Measurements from ENCODE around the gene N4BP2L2. TPM values are rescaled to one million over a fixed set of nuclear protein-coding genes. Genes with fewer than 3 reads are reported as not detected.
A peak's percentile ranks its signal among the peaks of the same experiment; 100 is the strongest.

The N4BP2L2 gene
- total RNA-seq, 1 donor from 2014 or later: 218 TPM

DNA sequence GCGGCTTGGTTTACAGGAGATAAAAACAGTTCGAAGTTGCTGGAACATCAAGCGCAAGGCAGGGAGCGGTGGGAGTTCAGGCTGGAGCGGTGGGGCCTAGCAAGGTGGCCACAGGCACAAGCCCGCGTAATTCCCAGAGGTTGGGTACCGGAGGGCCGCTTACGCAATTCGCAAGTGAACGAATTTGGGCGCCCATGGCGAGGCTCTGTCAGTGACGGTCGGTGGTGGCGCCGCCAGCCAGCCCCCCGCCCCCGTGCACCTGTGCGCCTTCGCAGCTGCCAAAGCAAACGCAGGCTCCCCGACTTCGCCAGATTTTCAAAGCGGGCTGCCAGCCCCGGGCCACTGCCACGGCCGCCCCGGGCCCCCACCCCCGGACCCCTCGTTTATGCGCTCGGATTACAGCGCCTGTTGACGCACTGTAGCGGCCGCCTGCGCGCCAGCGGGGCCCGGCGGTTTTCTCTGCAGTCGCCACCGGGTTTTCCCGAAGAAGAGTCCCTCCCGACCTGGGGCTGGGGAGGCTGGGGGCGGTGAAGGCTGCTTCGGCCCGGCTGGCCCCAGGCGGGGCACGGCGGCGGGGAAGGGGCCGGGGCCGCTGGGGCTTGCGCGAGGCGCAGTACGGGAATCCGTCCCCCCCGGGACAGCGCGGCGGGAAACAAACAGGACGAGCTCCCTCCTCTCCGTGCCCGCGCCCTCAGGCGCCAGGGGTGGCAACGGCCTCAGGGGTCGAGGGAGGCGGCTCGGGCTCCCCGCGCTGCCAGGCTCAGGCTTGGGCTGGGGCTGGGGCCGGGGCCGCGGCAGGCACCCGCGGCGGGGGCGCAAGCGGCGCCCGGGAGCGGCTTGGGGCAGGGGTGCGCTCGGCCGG lies 111.4 kb downstream of the N4BP2L2 start:
- no peak for DNase-seq (ENCODE audit: low read depth)

GRCh38 chr13:32426191-32426989 lies 112.2 kb downstream of the N4BP2L2 start:
- peak; percentile 30 for DNase-seq (ENCODE audit: low read depth)

- no peak for DNase-seq (ENCODE audit: low read depth)
Observed at GRCh38 chr13:32425158-32425557, 113.4 kb downstream of the N4BP2L2 start.

DNA sequence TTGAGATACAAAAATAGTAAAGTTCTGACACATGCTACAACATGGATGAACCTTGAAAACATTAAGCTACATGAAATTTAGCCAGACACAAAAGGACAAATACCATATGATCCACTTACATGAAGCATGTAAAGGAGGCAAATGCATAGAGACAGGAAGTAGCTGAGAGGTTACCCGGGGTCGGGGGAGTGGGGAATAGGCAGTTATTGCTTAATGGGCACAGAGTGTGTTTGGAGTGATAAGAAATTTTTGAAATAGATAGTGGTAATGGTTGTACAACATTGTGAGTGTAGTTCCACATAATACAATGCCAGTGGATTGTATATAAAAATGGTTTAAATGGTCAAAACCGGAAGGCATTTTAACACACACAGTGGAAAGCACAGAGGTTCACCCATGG lies 115.0 kb downstream of the N4BP2L2 start:
- no peak for DNase-seq (ENCODE audit: low read depth)

DNA sequence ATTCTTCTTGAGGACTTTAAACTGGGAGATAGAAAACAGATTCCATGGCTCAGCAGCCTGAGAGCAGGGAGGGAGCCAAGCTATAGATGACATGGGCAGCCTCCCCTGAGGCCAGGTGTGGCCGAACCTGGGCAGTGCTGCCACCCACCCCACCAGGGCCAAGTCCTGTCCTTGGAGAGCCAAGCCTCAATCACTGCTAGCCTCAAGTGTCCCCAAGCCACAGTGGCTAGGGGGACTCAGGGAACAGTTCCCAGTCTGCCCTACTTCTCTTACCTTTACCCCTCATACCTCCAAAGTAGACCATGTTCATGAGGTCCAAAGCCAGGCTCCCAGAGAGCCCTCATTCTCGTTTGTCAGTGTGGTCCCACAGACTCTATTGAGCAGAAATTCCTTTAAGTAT lies 118.7 kb downstream of the N4BP2L2 start:
- no peak for DNase-seq (ENCODE audit: low read depth)

DNA sequence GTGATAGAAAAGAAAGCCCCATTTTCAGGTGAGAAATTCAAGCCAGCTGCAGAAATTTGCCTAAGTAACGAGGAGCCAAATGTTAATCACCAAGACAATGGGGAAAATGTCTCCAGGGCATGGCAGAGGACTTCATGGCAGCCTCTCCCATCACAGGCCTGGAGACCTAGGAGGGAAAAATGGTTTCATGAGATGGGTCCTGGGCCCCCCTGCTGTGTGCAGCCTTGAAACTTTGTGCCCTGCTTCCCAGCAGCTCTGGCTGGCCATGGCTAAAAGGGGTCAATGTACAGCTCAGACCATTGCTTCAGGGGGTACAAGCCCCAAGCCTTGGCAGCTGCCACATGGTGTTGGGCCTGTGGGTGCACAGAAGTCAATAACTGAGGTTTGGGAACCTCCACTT lies 120.6 kb downstream of the N4BP2L2 start:
- no peak for DNase-seq (ENCODE audit: low read depth)

DNA sequence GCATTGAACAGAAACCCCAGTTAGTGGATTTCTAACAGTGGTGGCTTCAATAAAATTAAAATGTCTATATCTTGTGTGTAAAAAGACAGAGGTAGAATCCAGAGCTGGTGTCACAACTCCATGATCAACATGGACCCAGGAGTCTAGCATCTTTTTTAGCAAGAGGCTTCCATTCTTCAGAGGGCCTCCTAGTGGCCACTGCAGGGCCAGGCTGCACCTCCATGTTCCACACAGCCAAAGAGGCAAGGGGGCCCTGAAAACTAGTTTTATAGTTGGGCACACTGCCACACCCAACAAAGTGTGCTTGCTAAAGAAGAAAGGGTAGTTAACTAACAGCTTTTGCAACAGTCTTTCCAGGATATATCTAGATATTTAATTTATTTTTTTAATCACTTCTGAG lies 123.6 kb downstream of the N4BP2L2 start:
- no peak for DNase-seq (ENCODE audit: low read depth)

DNA sequence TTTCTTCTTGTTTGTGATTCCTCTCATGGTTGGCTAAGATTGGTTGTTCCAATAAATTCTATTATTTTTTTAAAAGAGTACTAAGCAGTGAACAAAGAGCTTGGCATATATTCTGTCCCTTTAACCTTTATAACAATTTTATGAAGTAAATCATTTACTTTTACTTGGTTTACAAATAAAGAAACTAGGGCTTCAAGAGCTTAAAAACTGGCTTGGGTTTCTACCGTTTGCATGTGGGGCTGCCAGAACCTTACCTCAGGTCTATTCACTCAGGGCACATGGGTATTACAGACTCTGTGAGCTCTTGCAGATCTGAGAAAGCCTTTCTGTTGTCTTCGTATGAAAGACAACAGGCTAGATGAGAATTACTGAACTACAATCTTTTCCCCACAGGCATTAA lies 124.0 kb downstream of the N4BP2L2 start:
- DNase-seq (ENCODE audit: low read depth): no peak

DNA sequence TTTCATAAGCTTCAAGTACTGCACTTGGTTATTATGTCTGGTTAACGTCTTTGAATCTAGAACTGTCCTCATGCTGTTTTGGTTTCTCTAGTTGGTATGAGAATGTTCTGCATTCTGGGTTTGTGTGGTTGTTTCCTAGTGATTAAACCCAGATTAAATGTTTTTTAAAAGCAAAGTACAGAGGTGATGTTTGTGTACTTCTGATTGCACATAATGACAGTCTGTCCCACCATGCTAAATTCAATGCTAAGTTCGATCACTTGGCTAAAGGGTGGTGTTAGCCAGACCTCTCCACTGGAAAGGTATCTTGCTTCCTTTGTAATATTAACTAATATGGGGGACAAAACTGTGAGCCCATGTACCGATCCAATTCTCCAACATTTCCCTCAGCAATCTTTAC lies 125.3 kb downstream of the N4BP2L2 start:
- no peak for DNase-seq (ENCODE audit: low read depth)

GRCh38 chr13:32409561-32410421 lies 128.8 kb downstream of the N4BP2L2 start:
- peak; percentile 68 for DNase-seq (ENCODE audit: low read depth)

GRCh38 chr13:32409001-32409313 lies 129.6 kb downstream of the N4BP2L2 start:
- no peak for DNase-seq (ENCODE audit: low read depth)

DNA sequence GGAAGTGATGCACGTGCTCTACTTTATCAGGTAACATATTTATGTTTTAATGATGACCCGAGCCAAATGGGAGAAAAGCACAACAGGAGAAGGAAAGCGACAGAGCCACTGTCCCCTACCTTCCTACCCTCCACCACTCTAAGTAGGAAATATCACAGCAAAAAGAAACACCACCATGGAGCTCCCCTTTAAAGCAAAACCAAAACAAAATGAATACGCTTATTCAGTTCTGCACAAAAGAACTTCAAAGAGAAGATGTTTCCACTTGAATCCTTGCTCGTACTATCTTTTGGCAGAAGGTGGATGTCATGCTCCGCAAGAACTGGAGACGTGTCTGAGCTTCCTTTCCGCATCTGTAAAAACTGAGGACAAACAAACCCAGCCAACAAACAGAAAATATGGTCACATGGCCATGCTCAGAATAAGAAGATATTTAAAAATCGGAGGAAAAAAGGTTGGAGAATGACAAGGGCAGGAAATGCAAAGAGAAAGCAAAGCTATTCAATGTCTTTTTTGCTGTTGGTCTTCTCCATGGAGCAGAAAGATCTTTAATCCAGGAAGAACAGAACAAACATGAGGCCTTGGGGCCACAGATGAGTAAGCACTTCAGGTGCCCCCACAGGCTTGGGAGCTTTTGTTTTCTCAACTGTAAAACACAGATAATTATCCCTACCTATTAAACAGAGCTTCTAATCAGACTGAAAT lies 130.1 kb downstream of the N4BP2L2 start:
- DNase-seq (ENCODE audit: low read depth): no peak

DNA sequence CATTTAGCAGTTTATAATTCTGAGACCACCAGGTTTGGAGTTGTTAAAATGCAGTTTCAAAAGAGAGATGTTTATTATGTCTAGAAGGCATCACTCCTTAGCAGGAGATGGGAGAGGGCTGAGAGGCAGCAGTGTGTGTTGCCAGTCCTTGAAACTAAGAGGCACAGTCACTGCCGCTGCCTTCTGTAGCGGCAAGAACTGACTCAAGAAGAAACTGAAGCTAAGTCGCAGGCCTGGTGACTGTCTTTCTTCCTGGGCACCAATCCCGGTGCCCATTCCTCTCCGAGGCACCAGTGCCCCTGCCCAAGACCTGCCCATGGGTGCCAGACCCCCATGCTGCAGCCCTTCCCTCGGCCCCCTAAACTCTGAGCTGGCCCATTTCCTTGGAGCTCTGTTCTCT lies 130.7 kb downstream of the N4BP2L2 start:
- DNase-seq (ENCODE audit: low read depth): no peak

GRCh38 chr13:32403108-32403507 lies 135.5 kb downstream of the N4BP2L2 start:
- DNase-seq (ENCODE audit: low read depth): no peak

DNA sequence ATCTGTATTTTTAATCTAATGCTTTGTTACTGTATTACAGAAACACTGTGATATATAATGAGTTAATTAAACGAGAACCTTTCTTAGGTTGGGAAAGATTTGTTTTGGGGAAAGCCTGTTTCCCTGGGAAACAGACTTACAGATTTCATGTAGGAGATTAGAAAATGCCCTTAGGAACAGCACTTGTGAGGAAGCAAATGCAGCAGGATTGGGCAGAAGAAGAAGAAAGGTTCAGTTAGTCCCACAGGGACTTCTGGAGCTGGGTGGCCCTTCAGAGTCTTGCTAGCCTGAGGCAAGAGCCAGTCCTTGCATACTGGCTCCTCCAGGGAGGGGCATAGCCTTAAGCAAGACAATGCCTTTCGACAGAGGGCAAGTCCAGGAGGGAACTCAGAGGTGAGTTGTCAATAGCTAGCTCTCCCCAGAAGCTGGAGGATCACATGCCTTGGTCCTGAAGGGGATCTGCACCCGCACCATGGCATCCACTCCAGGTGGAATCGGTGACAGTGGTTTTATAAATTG lies 147.4 kb downstream of the N4BP2L2 start:
- DNase-seq (ENCODE audit: low read depth): no peak

- DNase-seq (ENCODE audit: low read depth): no peak
Observed at GRCh38 chr13:32390484-32390883, 148.1 kb downstream of the N4BP2L2 start.

- DNase-seq (ENCODE audit: low read depth): no peak
Observed at GRCh38 chr13:32390048-32390447, 148.5 kb downstream of the N4BP2L2 start.

DNA sequence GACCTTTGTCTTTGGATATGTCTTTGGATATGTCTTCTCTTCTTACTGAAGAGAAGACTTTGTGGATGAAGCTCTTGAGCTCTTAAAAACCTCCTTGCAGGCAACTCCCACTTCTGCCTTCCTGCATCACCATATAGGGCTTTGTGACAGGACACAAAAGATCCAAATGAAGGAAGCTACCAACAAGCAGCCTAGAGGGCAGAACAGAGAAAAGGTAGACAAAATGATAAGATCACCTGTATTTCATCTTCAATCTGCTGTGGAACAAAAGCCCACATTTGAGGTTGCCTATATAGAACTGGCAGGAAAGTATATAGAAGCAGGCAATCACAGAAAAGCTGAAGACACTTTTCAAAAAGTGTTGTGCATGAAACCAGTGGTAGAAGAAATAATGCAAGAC lies 153.2 kb downstream of the N4BP2L2 start:
- no peak for DNase-seq (ENCODE audit: low read depth)

GRCh38 chr13:32384702-32385101 lies 153.9 kb downstream of the N4BP2L2 start:
- no peak for DNase-seq (ENCODE audit: low read depth)

- no peak for DNase-seq (ENCODE audit: low read depth)
Observed at GRCh38 chr13:32383836-32384618, 154.6 kb downstream of the N4BP2L2 start.
